DND-41 (cell line): ENCODE data around the gene FRMPD4.

Experiments
- CTCF ChIP-seq: IDR thresholded peaks from 2 replicates; pipeline ENCODE4 v1.5.1; 2012; ENCODE audit warnings: borderline replicate concordance, low read length, moderate library complexity, mild to moderate bottlenecking; ENCODE audit not compliant: poor library complexity, severe bottlenecking; ENCODE audit errors: extremely low read depth
- EZH2 ChIP-seq: IDR thresholded peaks from 3 replicates; pipeline ENCODE4 v1.6.1; 2012; ENCODE audit warnings: borderline replicate concordance, low read depth, mild to moderate bottlenecking, moderate library complexity, low read length, inconsistent platforms; ENCODE audit not compliant: severe bottlenecking

- TF ChIP-seq CTCF = no peak
- no peak for TF ChIP-seq EZH2
Measured at GRCh38 chrX:12378706-12379105, 240.4 kb downstream of the FRMPD4 start.
